Endothelial cell of umbilical vein (primary cell): ENCODE measurements around the gene KCNK13. TPM values are rescaled to one million over a fixed set of nuclear protein-coding genes. Genes with fewer than 3 reads are reported as not detected.

Experiments
- BruUV-seq: library from RNA; stranded (reverse); fragments of 400-500 nt; replicated peaks from 2 replicates; lab custom pipeline; 2021; lab: Mats Ljungman, UMichigan
- CTCF ChIA-PET: fragments of 300-600, 350-600 bp; sonication (Branson Sonifier 250); formaldehyde crosslinking; loops from one replicate; lab custom pipeline; 2021; ENCODE audit warnings: antibody characterized with exemption, inconsistent platforms; lab: Charles Lee
- POLR2A ChIA-PET: fragments of 300-600, 350-600 bp; sonication (Branson Sonifier 250); formaldehyde crosslinking; loops from one replicate; lab custom pipeline; 2021; ENCODE audit warnings: antibody characterized with exemption, inconsistent platforms; lab: Charles Lee
- DNase-seq: peaks from one replicate; pipeline ENCODE4 v3.0.0-alpha.2; 2011; ENCODE audit warnings: low read depth, low spot score
- FAIRE-seq: peaks from 2 replicates; lab custom pipeline; 2011; peaks lifted over from hg19 to GRCh38; lab: Jason Lieb, UNC
- H2AFZ ChIP-seq: 2 replicates; pipeline ENCODE4 v1.6.0; 2012; ENCODE audit warnings: low read depth, low read length, control low read depth, inconsistent platforms
- H3K27ac ChIP-seq: 2 replicates; pipeline ENCODE4 v1.5.1; 2011; ENCODE audit warnings: low read depth, mild to moderate bottlenecking, control low read depth, low read length, moderate library complexity; ENCODE audit not compliant: insufficient read depth
- H3K27me3 ChIP-seq, 2 experiments: 2 replicates each; pipeline versions ENCODE4 v1.6.0 to v1.6.1; 2011; ENCODE audit warnings: low read length in 2 of 2, mixed read lengths in 1 of 2; ENCODE audit not compliant: control insufficient read depth in 2 of 2, insufficient read depth in 2 of 2
- H3K36me3 ChIP-seq, 2 experiments: 2 replicates in 1 of 2; 3 replicates in 1 of 2; pipeline ENCODE4 v1.5.1; 2011; ENCODE audit warnings: low read length in 2 of 2, mild to moderate bottlenecking in 1 of 2, moderate library complexity in 1 of 2; ENCODE audit not compliant: control insufficient read depth in 2 of 2, insufficient read depth in 2 of 2; ENCODE audit errors: extremely low read depth in 1 of 2
- H3K4me1 ChIP-seq: 3 replicates; pipeline ENCODE4 v1.5.1; 2011; ENCODE audit warnings: mild to moderate bottlenecking, low read length; ENCODE audit not compliant: control insufficient read depth, insufficient read depth; ENCODE audit errors: extremely low read depth
- H3K4me2 ChIP-seq: 2 replicates; pipeline ENCODE4 v1.6.1; 2011; ENCODE audit warnings: low read length, control low read depth, mixed read lengths; ENCODE audit not compliant: insufficient read depth
- H3K4me3 ChIP-seq, 3 experiments: fragments of 200-600 bp in 1 of 3; sonication (generic), shearing (Covaris generic) in 1 of 3; replicated peaks in 1 of 3; 2 replicates each; pipeline ENCODE4 v1.5.1; 2011 to 2016; ENCODE audit warnings: control low read depth in 3 of 3, low read length in 3 of 3, mild to moderate bottlenecking in 2 of 3, inconsistent platforms in 1 of 3, low read depth in 1 of 3, moderate library complexity in 1 of 3; ENCODE audit not compliant: insufficient read depth in 1 of 3
- H3K79me2 ChIP-seq: 2 replicates; pipeline ENCODE4 v1.6.0; 2012; ENCODE audit warnings: low read length, inconsistent platforms; ENCODE audit not compliant: control insufficient read depth, insufficient read depth
- H3K9ac ChIP-seq: replicated peaks from 2 replicates; pipeline ENCODE3; 2011; ENCODE audit warnings: low read length, control low read depth; ENCODE audit not compliant: insufficient read depth; ENCODE audit errors: extremely low read depth
- H3K9me1 ChIP-seq: replicated peaks from 3 replicates; pipeline ENCODE4 v1.6.0; 2011; ENCODE audit warnings: mild to moderate bottlenecking, low read length; ENCODE audit not compliant: control insufficient read depth, insufficient read depth; ENCODE audit errors: extremely low read depth
- H3K9me3 ChIP-seq: replicated peaks from 2 replicates; pipeline ENCODE4 v1.5.1; 2012; ENCODE audit warnings: low read length, inconsistent platforms; ENCODE audit not compliant: control insufficient read depth, insufficient read depth
- H4K20me1 ChIP-seq: replicated peaks from 2 replicates; pipeline ENCODE3; 2011; ENCODE audit warnings: mild to moderate bottlenecking, low read length; ENCODE audit not compliant: control insufficient read depth, insufficient read depth; ENCODE audit errors: extremely low read depth
- EZH2 ChIP-seq: IDR thresholded peaks from 2 replicates; pipeline ENCODE4 v1.6.1; 2012; ENCODE audit warnings: borderline replicate concordance, low read depth, mild to moderate bottlenecking, moderate library complexity, low read length, inconsistent platforms; ENCODE audit not compliant: severe bottlenecking
- FOS ChIP-seq: IDR thresholded peaks from 2 replicates; pipeline ENCODE4 v1.6.1; 2011; ENCODE audit warnings: mild to moderate bottlenecking, low read length, moderate library complexity, borderline replicate concordance; ENCODE audit not compliant: insufficient read depth
- GATA2 ChIP-seq: IDR thresholded peaks from 2 replicates; pipeline ENCODE4 v1.7.0; 2011; ENCODE audit warnings: low read depth, mild to moderate bottlenecking, moderate library complexity, mixed read lengths, low read length; ENCODE audit not compliant: insufficient read length, insufficient read depth
- JUN ChIP-seq: IDR thresholded peaks from 2 replicates; pipeline ENCODE4 v1.6.1; 2011; ENCODE audit warnings: borderline replicate concordance, low read depth; ENCODE audit not compliant: insufficient read length, insufficient read depth
- MYC ChIP-seq: IDR thresholded peaks from one replicate; pipeline ENCODE4 v1.6.1; 2011; ENCODE audit warnings: mild to moderate bottlenecking, low read depth, low read length
- POLR2A ChIP-seq: IDR thresholded peaks from 2 replicates; pipeline ENCODE4 v1.6.1; 2012; ENCODE audit warnings: low read depth, mild to moderate bottlenecking, control low read depth, low read length
- POLR2AphosphoS5 ChIP-seq: IDR thresholded peaks from 2 replicates; pipeline ENCODE4 v1.6.1; 2012; ENCODE audit warnings: low read depth, mild to moderate bottlenecking, control low read depth, low read length, moderate library complexity; ENCODE audit not compliant: insufficient read depth
- dilution Hi-C: fragments of 300-500 bp; cut with MboI; formaldehyde crosslinking; loops from one replicate; pipeline ENCODE4 v1.15.0; 2019; ENCODE audit warnings: low sequenced_read_pairs; ENCODE audit not compliant: extremely low pct_ligation_motif_present
- intact Hi-C: fragments of 100-400 bp; cut with micrococcal nuclease; formaldehyde crosslinking; loops from one replicate; pipeline ENCODE4 v1.10.0; 2022
- polyA plus RNA-seq, 4 experiments: library from polyadenylated mRNA; depleted of rRNA in 3 of 4; stranded (reverse) in 3 of 4; unstranded in 1 of 4; fragments of >200 nt; gene quantifications; 2 replicates each; pipeline versions ENCODE4 v1.2.1 to v1.2.3, GENCODE V29; 2011 to 2012; ENCODE audit warnings: missing spikeins in 1 of 4
- total RNA-seq: library from RNA; stranded (reverse); gene quantifications from 2 replicates; pipeline ENCODE4 v1.2.3, GENCODE V29; 2021
- TF ChIP-seq, protein P1 (sequence below): IDR thresholded peaks from 2 replicates; pipeline ENCODE4 v1.6.1; 2011; ENCODE audit not compliant: insufficient read depth, insufficient read length
- TF ChIP-seq, protein P2 (sequence below), 2 donors: IDR thresholded peaks; 1 replicate in 1 of 2; 2 replicates in 1 of 2; pipeline ENCODE4 v1.5.1; 2011; ENCODE audit warnings: low read length in 2 of 2, mild to moderate bottlenecking in 2 of 2, moderate library complexity in 2 of 2, control low read depth in 1 of 2, inconsistent platforms in 1 of 2, low read depth in 1 of 2; ENCODE audit not compliant: insufficient read depth in 1 of 2; ENCODE audit errors: extremely low read depth in 1 of 2

Gene KCNK13
- total and polyA plus RNA-seq, 2 donors (not counting 3 experiments of a cell fraction or from before 2014, with no cell fraction given): not detected

GRCh38 chr14:90079576-90079975 is 17.8 kb downstream of the KCNK13 start:
- H3K9ac ChIP-seq: no peak overlapping the region
- TF ChIP-seq MYC: no peak
- TF ChIP-seq EZH2: no peak
- TF ChIP-seq, protein P1, sequence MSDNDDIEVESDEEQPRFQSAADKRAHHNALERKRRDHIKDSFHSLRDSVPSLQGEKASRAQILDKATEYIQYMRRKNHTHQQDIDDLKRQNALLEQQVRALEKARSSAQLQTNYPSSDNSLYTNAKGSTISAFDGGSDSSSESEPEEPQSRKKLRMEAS: no peak
- H3K36me3 ChIP-seq: no peaks in the 10 kb centered on the region
- H3K27me3 ChIP-seq: peaks cover 2 to 12% of the 10 kb centered on the region in 2 experiments
- DNase-seq: no peak
- no peak overlapping the region for H3K27ac ChIP-seq
- CTCF ChIA-PET: no interaction called here
- no peak overlapping the region for H2AFZ ChIP-seq
- POLR2A ChIA-PET: no interaction called here
- H4K20me1 ChIP-seq: no peaks in the 10 kb centered on the region
- H3K9me3 ChIP-seq: no peaks in the 10 kb centered on the region
- no peak for FAIRE-seq
- no peaks in the 10 kb centered on the region for H3K79me2 ChIP-seq
- no peaks in the 10 kb centered on the region for H3K4me1 ChIP-seq
- BruUV-seq: no TSS peak
- no peaks in the 10 kb centered on the region for H3K9me1 ChIP-seq
- dilution Hi-C loops: no loop called here
- H3K4me3 ChIP-seq: no peak overlapping the region
- intact Hi-C loops: no loop called here
- no peak overlapping the region for H3K4me2 ChIP-seq

GRCh38 chr14:90087433-90087832 is 25.6 kb downstream of the KCNK13 start:
- no peaks in the 10 kb centered on the region for H3K36me3 ChIP-seq
- H3K4me2 ChIP-seq: no peak overlapping the region
- H2AFZ ChIP-seq: no peak overlapping the region
- no peak for FAIRE-seq
- H3K9me1 ChIP-seq: no peaks in the 10 kb centered on the region
- dilution Hi-C loops (no loop called here), intact Hi-C loops (no loop called here)
- no peaks in the 10 kb centered on the region for H3K4me1 ChIP-seq
- H3K9me3 ChIP-seq: no peaks in the 10 kb centered on the region
- no TSS peak for BruUV-seq
- H3K9ac ChIP-seq: no peak overlapping the region
- no peaks in the 10 kb centered on the region for H4K20me1 ChIP-seq
- POLR2A ChIA-PET: interaction anchor here (0.6 kb wide), 1 partner anchor 153 kb away, joined by 6 read pairs; no protein-coding TSS in a partner anchor
- peaks cover 1 to 6% of the 10 kb centered on the region in 2 experiments for H3K27me3 ChIP-seq
- TF ChIP-seq POLR2A (no peak), POLR2AphosphoS5 (no peak), JUN (no peak), MYC (no peak), EZH2 (no peak), FOS (no peak), GATA2 (no peak)
- TF ChIP-seq, protein P2, sequence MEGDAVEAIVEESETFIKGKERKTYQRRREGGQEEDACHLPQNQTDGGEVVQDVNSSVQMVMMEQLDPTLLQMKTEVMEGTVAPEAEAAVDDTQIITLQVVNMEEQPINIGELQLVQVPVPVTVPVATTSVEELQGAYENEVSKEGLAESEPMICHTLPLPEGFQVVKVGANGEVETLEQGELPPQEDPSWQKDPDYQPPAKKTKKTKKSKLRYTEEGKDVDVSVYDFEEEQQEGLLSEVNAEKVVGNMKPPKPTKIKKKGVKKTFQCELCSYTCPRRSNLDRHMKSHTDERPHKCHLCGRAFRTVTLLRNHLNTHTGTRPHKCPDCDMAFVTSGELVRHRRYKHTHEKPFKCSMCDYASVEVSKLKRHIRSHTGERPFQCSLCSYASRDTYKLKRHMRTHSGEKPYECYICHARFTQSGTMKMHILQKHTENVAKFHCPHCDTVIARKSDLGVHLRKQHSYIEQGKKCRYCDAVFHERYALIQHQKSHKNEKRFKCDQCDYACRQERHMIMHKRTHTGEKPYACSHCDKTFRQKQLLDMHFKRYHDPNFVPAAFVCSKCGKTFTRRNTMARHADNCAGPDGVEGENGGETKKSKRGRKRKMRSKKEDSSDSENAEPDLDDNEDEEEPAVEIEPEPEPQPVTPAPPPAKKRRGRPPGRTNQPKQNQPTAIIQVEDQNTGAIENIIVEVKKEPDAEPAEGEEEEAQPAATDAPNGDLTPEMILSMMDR (IDR thresholded peaks at IDR 0.05; ENCODE audit: extremely low read depth in 1 of 2, insufficient read depth in 1 of 2, low read depth in 1 of 2, low read length in 2 of 2): no peak
- TF ChIP-seq, protein P1: no peak
- H3K27ac ChIP-seq: no peak overlapping the region
- H3K79me2 ChIP-seq: no peaks in the 10 kb centered on the region
- CTCF ChIA-PET: interaction anchor here (1.4 kb wide), 1 partner anchor 16 kb away, joined by 3 read pairs; no protein-coding TSS in a partner anchor
- DNase-seq: no peak
- no peak overlapping the region for H3K4me3 ChIP-seq
